Measurements from ENCODE around the gene NFATC2. TPM values are rescaled to one million over a fixed set of nuclear protein-coding genes. Genes with fewer than 3 reads are reported as not detected.
A peak's percentile ranks its signal among the peaks of the same experiment; 100 is the strongest.

Gene NFATC2
- total RNA-seq, 2 donors from 2014 or later: 29.4 to 41.1 TPM

DNA sequence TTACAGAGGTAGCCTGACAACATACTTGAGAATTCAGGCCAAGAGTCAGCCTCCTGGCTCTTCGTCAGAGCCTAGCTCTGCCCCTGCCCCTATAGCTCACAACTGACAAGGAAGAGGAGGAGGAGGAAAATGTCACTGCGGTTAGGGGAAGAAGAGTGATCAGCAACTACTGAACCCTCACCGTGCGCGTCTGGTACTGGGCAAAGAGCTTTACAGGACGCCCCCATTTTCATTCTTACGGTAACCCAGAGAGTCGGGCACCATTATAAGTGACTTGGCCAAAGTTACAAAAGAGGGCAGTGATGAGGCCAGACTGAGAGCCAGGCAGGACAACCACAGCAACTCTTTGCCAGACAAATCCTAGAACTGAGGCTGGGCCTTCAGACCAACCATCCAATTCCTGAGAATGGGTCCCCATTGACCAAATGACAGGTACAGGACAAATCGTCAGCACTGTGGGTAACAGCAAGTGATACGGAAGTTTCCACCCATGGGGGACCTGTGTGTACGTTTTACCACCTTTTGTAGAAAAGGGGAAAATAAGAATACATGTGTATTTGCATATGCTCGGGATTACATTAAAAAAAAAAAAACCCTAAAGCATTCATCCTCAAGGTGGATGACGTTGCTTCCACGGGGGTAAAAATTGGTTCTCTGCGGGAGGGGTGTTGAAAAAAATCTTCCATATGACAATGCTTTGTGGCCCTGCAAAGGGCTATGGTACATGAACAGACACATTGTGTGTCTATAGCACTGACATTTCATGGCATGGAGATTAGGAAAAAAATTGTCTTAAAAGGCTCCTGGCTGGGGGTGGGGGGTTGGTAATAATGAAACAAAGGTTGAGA lies 118.0 kb downstream of the NFATC2 start:
- peaks cover 98% of the 10 kb centered on the region for H3K36me3 Mint-ChIP-seq (ENCODE audit: low read depth)
- H3K27me3 Mint-ChIP-seq: no peaks in the 10 kb centered on the region

DNA sequence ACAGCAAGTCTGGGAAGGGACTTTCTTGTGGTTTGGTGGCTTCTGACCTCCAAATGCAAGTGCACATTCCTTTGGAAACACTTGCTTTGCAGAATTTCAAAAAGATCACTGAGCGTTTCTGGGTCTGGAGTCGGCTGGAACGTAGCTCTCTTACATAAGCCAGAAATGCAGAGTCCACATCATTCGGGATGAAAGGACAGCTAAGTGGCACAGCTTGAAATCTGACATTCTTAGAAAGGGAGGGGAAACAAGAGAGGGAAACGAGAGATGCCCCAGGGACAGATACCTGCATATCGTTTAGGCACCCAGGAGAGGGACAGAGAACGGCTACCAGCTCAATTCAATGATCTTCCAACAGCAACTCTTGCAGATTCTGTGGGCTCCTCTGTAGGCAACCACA lies 118.7 kb downstream of the NFATC2 start:
- H3K4me1 Mint-ChIP-seq: peaks cover 58% of the 10 kb centered on the region

More for the DNA sequence above, 118.0 kb downstream of the NFATC2 start:
- H3K27ac Mint-ChIP-seq: peak overlapping the region; percentile 93
- H3K9me3 Mint-ChIP-seq: no peaks in the 10 kb centered on the region
- peak; percentile 63 for ATAC-seq (replicated peaks)
- H3K4me1 Mint-ChIP-seq: peaks cover 58% of the 10 kb centered on the region
- peak overlapping the region; percentile 77 for H3K4me3 Mint-ChIP-seq

DNA sequence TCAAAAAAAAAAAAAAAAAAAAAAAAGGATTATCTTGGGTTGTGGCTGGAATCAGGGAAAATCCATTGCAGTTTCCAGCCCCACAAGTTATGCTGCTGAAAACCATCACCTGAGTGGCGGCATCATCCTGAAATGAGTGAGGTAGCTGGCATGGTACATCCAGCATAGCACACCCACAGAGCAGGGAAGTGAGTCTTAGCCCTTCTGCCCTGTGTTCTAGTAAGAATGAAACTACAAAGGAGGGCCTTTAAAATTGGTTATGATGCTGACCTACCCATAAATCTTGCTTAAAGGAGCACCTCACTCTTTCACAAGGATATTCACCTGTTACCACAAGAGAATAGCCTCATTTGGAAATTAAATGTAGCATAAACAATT lies 119.2 kb downstream of the NFATC2 start:
- ATAC-seq (replicated peaks): peak; percentile 73
- Mint-ChIP-seq H3K27ac (peak overlapping the region; percentile 93), H3K4me3 (peak overlapping the region; percentile 77), H3K4me1 (peaks cover 58% of the 10 kb centered on the region), H3K27me3 (no peaks in the 10 kb centered on the region), H3K36me3 (ENCODE audit: low read depth) (peaks cover 98% of the 10 kb centered on the region), H3K9me3 (no peaks in the 10 kb centered on the region)

More for the DNA sequence above, 118.7 kb downstream of the NFATC2 start:
- peaks cover 98% of the 10 kb centered on the region for H3K36me3 Mint-ChIP-seq (ENCODE audit: low read depth)
- H3K4me3 Mint-ChIP-seq: peak overlapping the region; percentile 77
- no peak for ATAC-seq (replicated peaks)
- no peaks in the 10 kb centered on the region for H3K9me3 Mint-ChIP-seq
- H3K27me3 Mint-ChIP-seq: no peaks in the 10 kb centered on the region
- peak overlapping the region; percentile 93 for H3K27ac Mint-ChIP-seq

- Mint-ChIP-seq H3K4me1 (peaks cover 55% of the 10 kb centered on the region), H3K9me3 (no peaks in the 10 kb centered on the region), H3K36me3 (ENCODE audit: low read depth) (peaks cover 96% of the 10 kb centered on the region), H3K27me3 (no peaks in the 10 kb centered on the region), H3K4me3 (peak overlapping the region; percentile 77), H3K27ac (peak overlapping the region; percentile 93)
- ATAC-seq (replicated peaks): peak; percentile 0
These were observed 119.8 kb downstream of the NFATC2 start for GRCh38 chr20:51422514-51423289.

GRCh38 chr20:51420805-51421204 lies 121.7 kb downstream of the NFATC2 start:
- Mint-ChIP-seq H3K9me3 (no peaks in the 10 kb centered on the region), H3K27me3 (no peaks in the 10 kb centered on the region), H3K4me1 (peaks cover 60% of the 10 kb centered on the region), H3K36me3 (ENCODE audit: low read depth) (peaks cover 93% of the 10 kb centered on the region), H3K27ac (no peak overlapping the region), H3K4me3 (no peak overlapping the region)
- no peak for ATAC-seq (replicated peaks)

GRCh38 chr20:51420111-51420510 lies 122.4 kb downstream of the NFATC2 start:
- H3K4me3 Mint-ChIP-seq: peak overlapping the region; percentile 35
- H3K36me3 Mint-ChIP-seq (ENCODE audit: low read depth): peaks cover 90% of the 10 kb centered on the region
- H3K4me1 Mint-ChIP-seq: peaks cover 66% of the 10 kb centered on the region
- no peaks in the 10 kb centered on the region for H3K27me3 Mint-ChIP-seq
- ATAC-seq (replicated peaks): no peak
- H3K27ac Mint-ChIP-seq: no peak overlapping the region
- no peaks in the 10 kb centered on the region for H3K9me3 Mint-ChIP-seq

- Mint-ChIP-seq H3K4me1 (peaks cover 62% of the 10 kb centered on the region), H3K36me3 (ENCODE audit: low read depth) (peaks cover 89% of the 10 kb centered on the region)
- no peak for ATAC-seq (replicated peaks)
These were observed 122.9 kb downstream of the NFATC2 start for GRCh38 chr20:51419646-51420045.

GRCh38 chr20:51419231-51419630 lies 123.3 kb downstream of the NFATC2 start:
- Mint-ChIP-seq H3K27ac (no peak overlapping the region), H3K27me3 (no peaks in the 10 kb centered on the region), H3K4me3 (peak overlapping the region; percentile 35), H3K36me3 (ENCODE audit: low read depth) (peaks cover 89% of the 10 kb centered on the region), H3K4me1 (peaks cover 62% of the 10 kb centered on the region), H3K9me3 (no peaks in the 10 kb centered on the region)
- no peak for ATAC-seq (replicated peaks)

More at GRCh38 chr20:51419646-51420045, 122.9 kb downstream of the NFATC2 start:
- Mint-ChIP-seq H3K9me3 (no peaks in the 10 kb centered on the region), H3K27ac (no peak overlapping the region), H3K27me3 (no peaks in the 10 kb centered on the region), H3K4me3 (peak overlapping the region; percentile 35)

GRCh38 chr20:51418137-51418529 lies 124.4 kb downstream of the NFATC2 start:
- no peak for ATAC-seq (replicated peaks)
- Mint-ChIP-seq H3K36me3 (ENCODE audit: low read depth) (peaks cover 84% of the 10 kb centered on the region), H3K27me3 (no peaks in the 10 kb centered on the region), H3K9me3 (no peaks in the 10 kb centered on the region), H3K4me3 (peak overlapping the region; percentile 75), H3K4me1 (peaks cover 58% of the 10 kb centered on the region), H3K27ac (peak overlapping the region; percentile 16)

DNA sequence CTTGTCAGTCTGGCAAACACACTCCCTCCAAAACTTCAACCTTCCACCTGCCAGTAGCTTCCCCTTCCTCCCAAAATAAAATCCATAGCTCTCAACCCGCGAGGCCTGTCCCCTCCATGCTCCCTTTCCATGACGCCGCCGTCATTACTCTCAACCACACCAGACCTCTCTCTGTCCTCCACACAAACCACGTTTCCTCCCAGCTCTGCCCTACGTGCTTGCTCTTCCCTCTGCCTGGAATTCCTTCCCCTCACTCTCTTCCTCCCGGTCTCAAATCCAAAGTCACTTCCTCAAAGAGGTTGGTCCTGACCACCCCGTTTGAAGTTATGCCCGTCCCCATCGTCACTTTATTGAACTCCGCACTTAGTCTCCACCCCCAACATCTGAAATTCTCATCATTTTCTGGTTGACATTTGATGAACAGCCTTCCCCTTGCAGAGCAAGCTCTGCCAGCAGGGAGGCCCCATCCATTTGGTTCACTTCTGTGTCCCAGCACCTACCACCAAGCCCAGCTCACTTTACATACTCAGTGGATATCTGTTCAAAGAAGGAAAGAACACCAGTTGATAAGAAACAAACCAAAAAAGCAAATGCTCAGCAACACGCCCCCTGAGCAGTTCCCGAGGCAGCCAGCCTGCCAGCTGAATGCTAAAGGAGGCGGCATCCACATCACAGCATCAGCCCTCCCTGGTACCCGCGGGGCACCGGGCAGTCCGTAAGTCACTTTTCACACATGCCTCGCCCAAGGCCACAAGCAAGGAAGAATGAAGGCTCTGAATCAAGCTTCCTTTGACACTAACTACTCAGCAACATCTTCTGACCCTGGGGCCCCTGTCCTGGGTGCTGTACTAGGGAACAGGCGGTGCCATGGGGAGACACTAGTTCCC lies 125.0 kb downstream of the NFATC2 start:
- no peaks in the 10 kb centered on the region for H3K27me3 Mint-ChIP-seq
- no peaks in the 10 kb centered on the region for H3K9me3 Mint-ChIP-seq
- peaks cover 55% of the 10 kb centered on the region for H3K4me1 Mint-ChIP-seq

DNA sequence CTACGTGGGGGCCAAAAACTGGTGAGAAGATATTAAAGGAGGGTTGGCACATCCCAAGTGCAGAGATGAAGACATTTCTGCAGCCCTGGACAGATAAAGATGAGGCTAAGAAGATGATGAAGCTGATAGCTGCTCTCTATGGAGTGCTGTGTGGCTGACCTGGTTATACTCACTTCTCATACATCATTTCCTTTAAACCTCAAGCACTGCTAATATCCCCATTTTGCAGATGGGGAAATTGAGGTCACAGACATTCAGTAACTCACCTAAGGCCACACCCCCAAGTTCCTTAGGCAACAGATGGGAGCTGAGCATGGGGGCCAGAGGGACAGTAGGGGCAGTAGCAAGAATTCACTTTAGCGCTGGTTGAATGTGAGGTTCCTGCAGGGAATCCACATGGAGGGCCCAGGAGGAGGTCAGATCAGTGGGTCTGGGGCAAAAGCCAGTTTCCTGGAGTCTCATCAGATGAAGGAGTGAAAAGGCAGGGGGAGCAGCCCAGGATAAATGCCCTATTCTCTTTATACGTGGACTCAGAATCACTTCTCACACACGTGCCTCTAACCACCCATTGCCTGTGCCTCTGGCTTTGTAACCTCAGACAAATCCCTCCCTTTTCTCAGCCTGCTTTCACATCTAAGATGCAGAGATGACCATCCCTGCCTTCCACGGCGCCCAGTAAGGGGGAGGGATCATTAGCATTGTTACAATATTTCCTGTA lies 125.8 kb downstream of the NFATC2 start:
- Mint-ChIP-seq H3K4me3 (peak overlapping the region; percentile 75), H3K27ac (peak overlapping the region; percentile 81), H3K9me3 (no peaks in the 10 kb centered on the region), H3K4me1 (peaks cover 47% of the 10 kb centered on the region), H3K36me3 (ENCODE audit: low read depth) (peaks cover 83% of the 10 kb centered on the region), H3K27me3 (no peaks in the 10 kb centered on the region)
- ATAC-seq (replicated peaks): peak; percentile 52

More for the DNA sequence above, 125.0 kb downstream of the NFATC2 start:
- Mint-ChIP-seq H3K4me3 (peak overlapping the region; percentile 75), H3K27ac (peak overlapping the region; percentile 81), H3K36me3 (ENCODE audit: low read depth) (peaks cover 83% of the 10 kb centered on the region)
- no peak for ATAC-seq (replicated peaks)

DNA sequence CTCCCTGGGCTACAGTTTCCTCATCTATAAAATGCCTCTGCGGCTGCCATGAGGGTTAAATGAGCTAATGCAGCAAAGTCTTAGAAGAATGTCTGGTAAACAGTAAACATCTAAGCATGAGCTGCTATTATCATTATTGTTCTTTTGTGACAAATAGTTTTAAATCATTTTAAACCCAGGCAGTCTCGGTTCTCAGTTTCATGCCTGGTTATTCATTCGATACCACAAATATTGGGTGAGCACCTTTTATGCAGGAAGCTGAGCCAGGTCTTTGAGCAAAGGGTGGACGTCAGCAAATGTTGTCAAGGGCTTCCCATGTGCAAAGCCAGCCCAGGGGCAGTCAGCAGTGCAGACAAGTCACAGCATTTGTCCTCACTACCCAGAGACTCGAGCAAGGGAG lies 128.7 kb downstream of the NFATC2 start:
- H3K4me1 Mint-ChIP-seq: peaks cover 42% of the 10 kb centered on the region
- H3K36me3 Mint-ChIP-seq (ENCODE audit: low read depth): peaks cover 82% of the 10 kb centered on the region
- H3K27me3 Mint-ChIP-seq: no peaks in the 10 kb centered on the region
- H3K27ac Mint-ChIP-seq: peak overlapping the region; percentile 81
- peak overlapping the region; percentile 75 for H3K4me3 Mint-ChIP-seq
- peak; percentile 73 for ATAC-seq (replicated peaks)
- no peaks in the 10 kb centered on the region for H3K9me3 Mint-ChIP-seq

GRCh38 chr20:51412951-51413481 lies 129.5 kb downstream of the NFATC2 start:
- no peak for ATAC-seq (replicated peaks)
- Mint-ChIP-seq H3K9me3 (no peaks in the 10 kb centered on the region), H3K4me3 (peak overlapping the region; percentile 75), H3K4me1 (peaks cover 42% of the 10 kb centered on the region), H3K27ac (peak overlapping the region; percentile 76), H3K36me3 (ENCODE audit: low read depth) (peaks cover 82% of the 10 kb centered on the region), H3K27me3 (no peaks in the 10 kb centered on the region)

Data from activated T-helper 17 cell treated with anti-CD3 and anti-CD28 coated beads, Interleukin-2, amount 50 U/mL, for 72 hours (primary cell).